GM21528 (cell line): ENCODE results near the gene IRF2BP1.
"Not testable (repeated sequence)": the region's sequence is repeated elsewhere in the genome, so short reads cannot be mapped to it uniquely, and the experiment has no call there.

ENCODE experiments used
- ATAC-seq: cut with Tn5 transposase; IDR thresholded peaks from one replicate; pipeline ENCODE4 v1.9.1; 2021; ENCODE audit warnings: mild to moderate bottlenecking, moderate library complexity; ENCODE audit not compliant: unreplicated experiment, low FRiP score

Gene IRF2BP1

DNA sequence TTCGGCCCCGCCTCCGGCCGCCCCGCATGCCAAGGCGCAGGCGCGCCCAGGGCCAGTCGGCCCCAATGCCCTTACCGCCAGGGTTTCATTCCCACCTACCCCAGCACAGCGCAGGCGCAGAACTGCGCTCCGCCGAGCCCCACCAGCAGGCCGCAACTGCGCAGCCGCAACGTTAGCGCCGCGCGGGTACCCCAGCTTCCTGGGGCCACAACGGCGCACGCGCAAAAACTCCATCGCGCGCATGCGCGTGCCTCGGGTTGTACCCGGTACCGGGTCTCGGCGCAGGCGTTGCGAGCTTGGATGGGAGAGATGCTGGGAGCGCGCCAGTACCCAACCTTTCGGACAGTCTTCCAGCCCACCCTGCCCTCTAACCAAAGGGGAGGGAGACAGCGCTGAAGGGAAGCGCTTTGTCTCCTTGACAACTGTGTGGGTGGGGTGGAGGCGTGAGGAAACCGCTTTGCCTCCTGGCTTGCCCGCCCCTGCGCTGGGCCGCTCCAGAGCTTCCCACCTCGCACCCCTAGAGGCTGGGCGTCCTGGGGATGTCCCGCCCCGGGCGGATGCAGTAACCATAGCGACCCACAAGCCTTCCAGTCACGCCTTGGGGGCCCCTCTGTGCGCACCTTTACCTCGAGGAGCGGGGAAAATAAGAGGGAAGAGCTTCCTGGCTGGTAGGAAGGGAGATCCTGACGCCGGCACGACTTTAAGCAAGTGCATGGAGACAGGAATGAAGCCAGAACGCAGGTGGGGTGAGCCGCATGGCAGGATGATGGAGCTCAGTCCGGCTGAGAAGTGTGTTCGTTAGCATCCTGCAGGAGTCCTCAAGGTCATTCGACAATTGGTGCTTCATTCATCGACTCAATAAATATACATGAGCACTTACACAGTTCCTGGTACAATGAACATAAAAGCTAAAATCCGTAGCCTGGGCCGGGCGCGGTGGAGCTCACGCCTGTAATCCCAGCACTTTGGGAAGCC, 17.0 kb upstream of the IRF2BP1 start:
- peak; percentile 79 for ATAC-seq

DNA sequence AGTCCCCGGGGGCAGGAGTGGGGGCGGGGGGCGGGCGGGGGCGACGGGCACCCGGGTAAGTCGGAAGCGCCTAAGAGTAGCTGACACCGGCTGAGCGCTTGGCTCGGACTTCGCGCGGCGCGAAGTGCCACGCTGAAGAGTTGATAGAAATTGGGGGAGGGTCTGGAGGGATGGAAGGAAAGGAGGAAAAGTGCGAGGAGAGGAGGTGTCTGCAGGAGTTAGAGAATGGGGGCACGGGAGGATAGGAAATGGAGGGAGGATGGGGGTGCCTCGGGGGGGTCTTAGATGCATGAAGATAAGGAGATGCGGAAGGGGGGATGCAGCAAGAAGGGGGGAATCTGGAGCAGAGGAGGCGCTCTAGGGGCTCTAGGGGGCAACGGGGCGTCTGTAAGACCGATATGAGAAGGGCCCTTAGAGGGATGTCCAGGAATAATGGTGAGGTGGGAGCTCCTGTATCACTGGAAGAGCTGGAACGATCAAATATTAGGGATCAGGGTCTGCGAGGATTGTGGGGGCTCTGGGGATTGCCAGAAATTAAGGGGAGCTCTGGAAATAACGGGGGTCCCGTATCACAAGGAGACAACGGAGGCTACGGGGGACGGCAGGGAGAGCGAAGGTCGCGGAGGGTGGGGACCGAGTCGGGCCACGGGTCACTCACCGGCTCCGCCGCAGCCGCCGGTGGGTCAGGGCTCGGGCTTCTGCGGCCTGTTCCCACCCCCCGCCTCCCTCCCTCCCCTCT, 16.1 kb upstream of the IRF2BP1 start, which contains the start of gene MYPOP:
TSS of gene MYPOP (minus strand) at position 702 of the 739 bp plus-strand sequence. CDS start 840 bp downstream, outside the sequence.
- no peak for ATAC-seq

DNA sequence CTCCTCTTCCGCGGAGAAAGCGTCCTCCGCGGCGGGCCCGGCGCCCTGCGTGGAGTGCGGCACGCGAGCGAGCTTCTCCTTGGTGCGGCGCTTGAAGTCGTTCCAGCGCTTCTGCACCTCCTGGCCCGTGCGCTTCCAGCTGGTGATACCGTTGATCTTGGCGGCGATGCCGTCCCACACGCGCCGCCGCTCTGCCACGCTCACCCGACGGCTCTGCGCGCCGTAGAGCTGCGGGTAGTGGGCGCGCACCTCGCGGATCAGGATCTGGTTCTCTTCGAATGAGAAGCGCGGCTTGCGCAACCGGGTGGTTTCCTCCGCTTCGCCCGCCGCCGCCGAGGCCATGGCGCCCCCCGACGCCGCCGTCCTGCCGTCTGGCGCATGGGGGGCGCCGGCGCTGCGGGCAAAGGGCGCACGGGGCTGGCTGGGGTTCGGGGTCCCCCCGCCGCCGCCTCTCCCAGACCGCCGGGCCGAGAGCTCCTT, 15.5 kb upstream of the IRF2BP1 start:
- no peak for ATAC-seq

DNA sequence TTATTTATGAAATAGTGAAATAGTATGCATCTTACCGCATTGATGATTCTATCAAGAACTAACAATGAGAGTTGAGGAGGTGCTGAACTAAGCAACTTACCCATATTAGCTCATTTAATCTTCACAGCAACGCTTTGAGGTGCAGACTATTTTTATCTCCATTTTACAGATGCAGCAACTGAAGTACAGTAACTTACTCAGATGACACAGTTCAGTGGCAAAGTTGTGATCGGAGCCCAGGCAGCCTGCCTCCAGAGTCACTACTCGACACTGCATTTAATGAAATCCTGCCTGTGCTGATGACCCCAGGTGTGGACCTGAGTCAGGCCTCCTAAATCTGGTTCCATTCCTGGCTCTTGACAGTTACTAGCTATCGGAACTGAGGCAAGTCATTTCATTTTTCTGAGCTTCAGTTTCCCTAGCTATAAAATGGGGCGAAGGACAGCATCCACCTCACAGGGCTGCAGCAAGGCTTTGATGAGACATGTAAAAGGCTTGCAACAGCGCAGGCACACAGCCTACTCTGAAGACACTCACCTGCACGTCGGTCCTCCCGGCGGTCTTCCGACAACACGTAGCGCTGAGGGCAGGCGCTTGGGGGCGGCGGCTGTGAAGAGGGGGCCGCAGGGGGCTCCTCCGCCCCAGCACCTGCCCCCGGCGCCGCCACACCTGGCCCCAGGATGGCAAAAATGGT, 14.9 kb upstream of the IRF2BP1 start:
- ATAC-seq = no peak

DNA sequence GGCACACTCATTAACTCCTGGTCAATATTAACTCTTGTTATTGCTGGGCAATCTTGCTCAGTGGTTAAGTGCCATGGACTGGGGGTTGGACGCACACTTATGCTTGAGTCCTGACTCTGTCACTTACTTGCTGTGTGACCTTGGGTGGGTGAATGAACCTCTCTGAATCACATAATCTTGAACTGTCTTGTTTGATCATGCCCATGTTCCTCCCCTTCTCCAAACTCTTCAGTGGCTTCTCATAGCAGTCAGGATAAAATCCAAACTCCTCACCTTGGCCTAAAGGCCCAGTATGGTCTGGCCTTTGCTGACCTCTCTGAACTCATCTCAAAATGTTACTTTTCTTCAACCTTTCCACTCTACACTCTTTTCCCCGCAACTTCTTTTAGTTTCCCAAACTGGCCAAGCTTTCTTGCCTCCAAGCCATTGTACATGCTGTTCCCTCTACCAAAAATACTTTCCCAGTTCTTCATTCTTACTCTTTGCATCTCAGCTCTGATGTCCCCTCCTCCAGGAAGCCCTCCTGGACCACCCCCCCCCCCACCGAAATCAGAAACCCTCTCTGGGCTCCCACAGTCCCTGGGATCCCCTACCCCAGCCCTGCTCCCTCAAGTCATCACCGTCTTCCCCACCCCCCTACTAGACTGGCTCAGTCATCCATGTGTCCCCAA, 14.1 kb upstream of the IRF2BP1 start:
- no peak for ATAC-seq

DNA sequence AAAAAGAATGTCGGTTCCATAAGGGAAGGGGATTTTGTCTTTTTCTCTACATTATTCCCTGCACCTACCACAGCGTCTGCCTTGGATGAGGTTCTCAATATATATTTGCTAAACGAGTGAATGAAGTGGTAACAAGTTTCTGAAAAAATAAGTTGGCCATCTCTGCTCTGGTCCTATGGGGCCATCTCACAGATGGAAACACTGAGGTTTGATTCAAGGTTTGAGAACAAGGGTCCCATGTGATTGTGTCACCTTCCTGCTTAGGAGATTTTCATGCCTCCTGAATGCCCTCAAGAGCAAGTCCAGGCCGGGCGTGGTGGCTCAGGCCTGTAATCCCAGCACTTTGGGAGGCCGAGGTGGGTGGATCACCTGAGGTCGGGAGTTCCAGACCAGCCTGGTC, 13.3 kb upstream of the IRF2BP1 start:
- no peak for ATAC-seq

DNA sequence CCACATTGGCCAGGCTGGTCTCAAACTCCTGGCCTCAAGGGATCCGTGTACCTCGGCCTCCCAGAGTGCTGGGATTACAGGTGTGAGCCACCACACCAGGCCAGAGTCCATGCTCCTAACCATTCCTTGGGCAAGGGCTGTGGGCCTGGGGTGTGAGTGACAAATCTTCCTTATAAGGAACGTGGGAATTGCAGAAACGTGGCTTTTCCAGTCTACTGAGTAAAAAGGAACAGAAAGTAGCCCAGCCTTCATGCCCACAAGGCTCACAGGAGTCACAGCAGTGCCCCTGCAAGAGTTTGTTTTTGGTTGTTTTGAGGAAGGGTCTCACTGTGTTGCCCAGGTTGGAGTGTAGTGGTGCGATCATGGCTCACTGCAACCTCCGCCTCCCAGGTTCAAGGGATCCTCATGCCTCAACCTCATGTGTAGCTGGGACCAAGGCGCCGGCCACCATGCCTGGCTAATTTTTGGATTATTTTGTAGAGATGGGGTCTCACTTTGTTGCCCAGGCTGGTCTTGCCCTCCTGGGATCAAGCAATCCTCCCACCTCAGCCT, 11.4 kb upstream of the IRF2BP1 start:
- ATAC-seq = no peak

DNA sequence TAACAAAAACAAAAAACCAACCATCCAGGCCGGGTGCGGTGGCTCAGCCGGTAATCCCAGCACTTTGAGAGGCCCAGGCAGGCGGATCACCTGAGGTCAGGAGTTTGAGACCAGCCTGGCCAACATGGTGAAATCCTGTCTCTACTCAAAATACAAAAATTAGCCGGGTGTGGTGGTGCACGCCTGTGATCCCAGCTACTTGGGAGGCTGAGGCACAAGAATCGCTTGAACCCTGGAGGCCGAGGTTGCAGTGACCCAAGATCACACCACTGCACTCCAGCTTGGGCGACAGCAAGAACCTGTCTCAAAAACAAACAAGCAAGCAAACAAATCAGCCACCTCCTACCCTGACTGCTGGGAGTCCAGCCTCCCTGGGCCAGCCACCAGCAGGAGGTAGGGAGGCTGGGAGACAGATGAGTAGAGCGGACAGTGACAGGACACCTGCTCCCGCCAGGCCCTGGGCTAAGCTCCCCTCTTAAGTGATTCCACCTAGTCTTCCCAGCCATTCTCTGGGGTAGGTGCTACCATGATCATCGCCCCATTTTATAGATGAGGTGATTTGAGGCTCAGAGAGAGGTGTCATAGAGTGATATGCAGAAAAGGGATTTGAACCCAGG, 10.2 kb upstream of the IRF2BP1 start:
- ATAC-seq = not testable (repeated sequence)

DNA sequence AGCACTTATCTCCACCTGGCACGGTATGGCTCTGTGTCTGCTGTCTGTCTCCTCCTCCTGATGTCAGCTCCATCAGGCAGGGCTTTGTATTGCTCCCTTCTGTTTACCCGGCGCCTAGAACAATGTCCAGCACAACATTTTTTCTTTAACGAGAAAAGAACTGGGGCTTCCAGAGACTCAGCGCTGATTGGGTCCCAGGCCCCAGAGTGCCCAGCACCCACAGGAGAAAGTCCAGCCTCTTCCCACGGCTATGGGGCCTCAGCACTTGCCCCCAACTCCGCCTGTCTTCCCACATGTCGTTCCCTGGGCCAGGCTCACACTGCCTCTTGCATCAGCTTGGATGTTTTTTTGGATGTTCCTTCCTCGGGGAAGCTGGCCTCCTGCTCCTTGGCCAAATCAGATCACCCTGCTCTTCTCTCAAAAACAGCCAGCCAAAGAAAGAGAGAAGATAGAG, 9.6 kb upstream of the IRF2BP1 start:
- ATAC-seq = no peak

DNA sequence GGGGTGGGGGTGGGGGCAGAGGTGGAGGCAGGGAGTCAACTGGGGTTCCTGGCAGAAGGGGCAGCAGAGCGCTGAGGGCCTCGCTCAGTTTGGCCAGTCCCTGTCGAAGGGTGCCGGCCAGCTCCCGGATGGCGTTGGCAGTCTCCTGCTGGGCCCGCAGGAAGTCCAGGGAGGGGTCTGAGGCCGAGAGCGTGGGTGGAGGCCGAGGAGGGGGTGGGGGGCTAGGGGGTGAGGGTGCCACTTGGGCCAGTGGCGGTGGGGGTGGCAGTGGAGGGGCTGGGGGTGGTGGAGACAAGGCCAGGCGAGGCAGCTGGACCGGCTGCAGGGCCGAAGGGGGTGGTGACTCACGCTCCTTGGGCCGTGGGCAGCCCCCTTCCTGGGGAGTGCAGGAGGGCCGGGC, 4.9 kb upstream of the IRF2BP1 start:
- ATAC-seq = no peak

DNA sequence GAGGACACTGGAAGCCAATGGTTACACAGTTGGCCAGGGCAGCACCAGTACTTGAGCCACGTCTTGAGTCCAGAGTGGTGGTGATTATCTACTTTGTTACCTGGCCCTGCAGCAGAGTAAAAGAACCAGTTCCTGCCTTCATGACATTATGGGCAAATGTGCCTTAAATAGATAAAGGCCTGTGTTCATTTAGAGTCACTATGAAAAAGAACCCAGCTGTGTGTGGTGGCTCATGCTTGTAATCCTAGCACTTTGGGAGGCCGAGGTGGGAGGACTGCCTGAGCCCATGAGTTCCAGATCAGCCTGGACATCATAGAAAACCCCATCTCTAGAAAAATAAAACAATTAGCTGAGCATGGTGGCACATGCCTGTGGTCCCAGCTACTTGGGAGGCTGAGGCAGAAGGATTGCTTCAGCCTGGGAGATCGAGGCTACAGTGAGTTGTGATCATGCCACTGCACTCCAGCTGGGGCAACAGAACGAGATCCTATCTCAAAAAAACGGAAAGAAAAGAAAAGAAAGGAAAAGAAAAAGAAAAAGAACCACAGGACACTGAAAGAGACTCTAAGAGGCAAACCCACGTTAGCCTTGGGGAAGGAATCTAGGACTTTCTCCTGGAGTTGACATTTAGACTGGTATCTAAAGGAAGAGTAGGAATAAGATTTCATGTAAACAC, 3.4 kb upstream of the IRF2BP1 start:
- ATAC-seq = no peak

DNA sequence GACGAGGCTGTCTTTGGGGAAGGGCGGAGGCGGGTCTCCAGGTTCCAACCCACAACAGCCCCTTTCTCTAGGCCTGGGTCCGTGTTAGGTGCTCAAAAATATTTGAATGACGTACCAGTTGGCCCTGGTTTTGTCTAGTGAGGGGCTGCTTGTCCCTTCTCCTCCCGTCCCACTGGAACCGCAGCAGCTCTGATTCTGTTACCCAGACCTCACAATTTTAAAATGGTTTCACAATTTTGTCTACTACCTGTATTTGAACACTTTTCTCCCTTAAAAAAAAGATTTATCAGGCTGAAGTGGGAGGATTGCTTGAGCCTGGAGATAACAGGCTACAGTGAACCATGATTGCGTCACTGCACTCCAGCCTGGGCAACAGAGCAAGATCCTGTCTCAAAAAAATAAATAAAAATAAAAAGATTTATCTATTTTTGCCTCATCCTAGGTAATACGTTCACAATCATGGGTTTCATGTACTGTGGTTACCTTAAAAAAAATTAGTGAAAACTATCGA, 1.3 kb upstream of the IRF2BP1 start:
- no peak for ATAC-seq

DNA sequence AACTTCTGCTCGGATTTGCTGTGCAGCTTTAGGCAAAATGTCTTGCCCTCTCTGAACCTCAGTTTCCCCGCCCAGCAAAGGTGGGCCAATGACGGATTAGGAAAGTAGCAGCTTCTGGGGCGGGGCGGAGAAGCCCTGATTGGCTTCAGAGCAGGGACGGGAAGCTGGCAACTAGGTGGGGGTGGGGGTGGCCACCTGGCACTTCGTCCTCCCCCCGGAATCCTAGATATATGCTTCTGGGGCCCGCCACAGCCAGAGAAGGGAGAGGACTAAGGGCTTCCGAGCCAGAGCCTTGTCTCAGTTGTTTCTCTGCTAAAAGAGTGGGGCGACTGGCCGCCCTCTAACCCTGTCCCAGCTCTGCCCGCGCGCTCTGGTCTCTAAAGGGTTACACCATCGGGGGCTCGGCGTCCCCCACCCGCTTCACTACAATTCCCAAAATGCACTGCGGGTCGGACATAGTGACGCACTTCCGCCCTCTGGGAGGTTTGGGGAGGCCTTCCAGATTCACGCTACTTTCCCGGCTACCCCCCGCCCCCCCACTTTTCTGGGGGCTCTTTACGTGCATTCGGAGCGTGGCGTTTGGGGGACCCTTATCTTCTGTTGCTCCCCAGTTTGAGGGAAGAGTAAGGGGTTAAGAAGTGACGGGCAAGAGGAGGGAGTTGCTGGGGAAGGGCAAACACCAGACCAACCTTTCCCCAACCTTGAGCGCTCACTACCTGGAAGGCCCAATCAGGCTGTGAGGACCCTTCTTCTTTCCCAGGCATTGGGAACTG, 672 bp upstream of the IRF2BP1 start:
- peak; percentile 45 for ATAC-seq

DNA sequence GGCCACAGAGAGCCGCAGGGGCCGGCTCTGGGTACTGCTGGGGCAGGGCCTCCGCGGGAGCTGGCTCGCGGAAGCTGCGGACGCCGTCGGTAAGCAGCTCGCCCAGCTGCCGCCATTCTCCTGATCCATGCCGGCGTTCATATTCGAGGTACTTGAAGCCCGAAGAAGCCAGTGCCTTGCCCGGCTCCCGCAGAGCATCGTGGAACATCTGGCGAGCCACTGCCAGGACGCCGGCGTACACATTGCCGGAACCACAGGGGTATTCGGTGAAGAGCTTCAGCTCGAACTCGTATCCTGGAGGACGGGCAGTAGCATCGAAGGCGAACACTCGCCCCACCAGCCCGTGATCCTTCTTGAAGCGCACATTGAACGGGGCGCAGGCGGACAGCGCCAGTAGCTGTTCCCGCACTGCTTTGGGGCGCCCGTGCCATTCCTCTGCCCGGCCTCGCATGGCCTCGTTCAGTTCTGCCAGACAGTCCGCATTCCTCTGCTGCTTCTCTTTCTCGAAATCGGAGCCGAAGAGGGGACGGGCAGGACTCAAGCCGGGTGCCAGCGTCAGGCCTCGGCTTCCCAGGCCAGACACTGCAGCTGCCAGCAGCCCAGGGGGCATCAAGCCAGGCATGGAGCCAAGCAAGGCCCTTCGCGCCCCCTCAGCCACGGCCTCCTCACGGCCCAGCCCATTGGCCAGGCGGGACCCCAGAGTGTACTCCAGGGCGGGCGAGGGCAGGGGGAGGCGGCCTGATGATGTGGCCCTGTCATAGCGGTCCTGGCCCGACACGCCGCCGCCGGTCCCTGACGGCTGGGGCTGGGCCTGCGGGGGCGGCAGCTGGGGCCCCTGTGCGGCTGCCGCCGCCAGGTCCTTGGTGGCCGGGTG, 1.0 kb downstream of the IRF2BP1 start:
- peak; percentile 4 for ATAC-seq

DNA sequence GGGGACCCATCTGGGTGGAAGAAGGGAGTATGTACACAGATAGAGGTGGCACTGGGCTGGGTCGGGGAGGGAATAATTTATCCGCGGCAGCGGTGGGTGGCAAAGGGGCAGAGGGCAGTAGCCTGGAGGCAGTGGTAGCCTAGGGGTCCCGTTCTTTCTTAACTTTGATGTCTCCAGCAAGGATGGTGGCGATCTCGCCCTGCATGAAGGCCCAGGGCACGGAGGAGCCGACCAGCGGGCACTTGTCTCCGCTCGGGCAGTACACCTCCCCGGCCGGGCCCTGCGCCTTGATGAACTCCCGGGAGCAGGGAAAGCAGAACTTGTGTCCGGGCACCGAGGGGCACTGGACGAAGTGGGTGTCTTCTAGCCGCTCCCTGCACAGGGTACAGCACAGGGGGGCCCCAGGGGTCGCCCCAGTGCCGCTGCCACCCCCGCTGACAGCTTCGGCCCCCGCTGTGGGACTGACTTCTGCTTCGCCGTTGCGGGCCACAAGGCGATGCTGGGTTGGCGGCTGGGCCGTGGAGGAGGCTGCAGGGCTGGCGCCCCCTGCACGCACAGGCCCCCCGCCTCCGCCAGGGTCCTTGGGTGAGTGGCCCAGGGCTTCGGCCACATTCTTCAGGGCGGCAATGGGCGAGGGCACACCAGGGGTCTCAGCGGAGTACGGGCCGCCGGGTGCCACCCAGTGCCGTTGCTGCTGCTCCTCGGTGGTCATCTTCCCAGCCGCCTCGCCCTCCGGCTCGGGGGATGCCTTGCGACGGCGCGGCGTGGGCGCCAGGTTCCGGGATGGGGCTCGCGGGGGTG, 1.9 kb downstream of the IRF2BP1 start:
- ATAC-seq = no peak

DNA sequence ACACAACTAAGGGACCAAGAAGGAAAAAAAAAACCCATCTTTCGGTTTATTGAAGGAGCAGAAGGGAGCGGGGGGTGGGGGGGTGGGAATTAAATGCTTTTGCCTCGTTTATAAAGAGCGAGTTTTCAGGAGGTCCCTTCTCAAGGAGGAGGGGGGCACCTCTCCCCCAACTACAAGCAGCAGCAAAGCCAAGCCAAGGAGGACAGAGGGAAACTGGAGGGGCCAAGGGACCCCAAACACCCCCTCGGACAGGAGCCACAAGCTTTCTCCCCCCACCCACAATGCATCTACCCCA, 2.4 kb downstream of the IRF2BP1 start:
- no peak for ATAC-seq
